NCI-H82 treated with DMSO at 0.1 percent for 48 hours (cell line): ENCODE measurements around the gene DOCK7.

Source experiments
- DNase-seq: peaks from one replicate; lab custom pipeline; 2025; ENCODE audit not compliant: unreplicated experiment; lab: John Stamatoyannopoulos, UW

The DOCK7 gene

GRCh38 chr1:62450301-62450700 lies 237.9 kb downstream of the DOCK7 start:
- no peak for DNase-seq

- no peak for DNase-seq
Observed at GRCh38 chr1:62448221-62448933, 239.8 kb downstream of the DOCK7 start.

- DNase-seq, result no peak
Observed at GRCh38 chr1:62444701-62445100, 243.5 kb downstream of the DOCK7 start.

- DNase-seq, result no peak
Observed at GRCh38 chr1:62439652-62440371, 248.4 kb downstream of the DOCK7 start.

GRCh38 chr1:62438163-62438562 lies 250.0 kb downstream of the DOCK7 start:
- peak; percentile 21 for DNase-seq

GRCh38 chr1:62437273-62437940 lies 250.8 kb downstream of the DOCK7 start:
- DNase-seq, result no peak

- DNase-seq, result peak; percentile 100
Observed at GRCh38 chr1:62436466-62437272, 251.5 kb downstream of the DOCK7 start, which contains the start of gene USP1. TSS of gene USP1 (plus strand) at chr1:62437049. CDS start at chr1:62439868, 2,819 bp downstream.

GRCh38 chr1:62436039-62436465 lies 252.1 kb downstream of the DOCK7 start:
- DNase-seq, result no peak

- DNase-seq, result no peak
Observed at GRCh38 chr1:62435231-62436038, 252.8 kb downstream of the DOCK7 start.

- no peak for DNase-seq
Observed at GRCh38 chr1:62434618-62435001, 253.6 kb downstream of the DOCK7 start.

GRCh38 chr1:62433861-62434617 lies 254.1 kb downstream of the DOCK7 start:
- peak; percentile 11 for DNase-seq

GRCh38 chr1:62429581-62429980 lies 258.6 kb downstream of the DOCK7 start:
- no peak for DNase-seq

- peak; percentile 73 for DNase-seq
Observed at GRCh38 chr1:62428351-62428750, 259.8 kb downstream of the DOCK7 start.

- no peak for DNase-seq
Observed at GRCh38 chr1:62426794-62427193, 261.4 kb downstream of the DOCK7 start.

- DNase-seq, result no peak
Observed at GRCh38 chr1:62426237-62426636, 261.9 kb downstream of the DOCK7 start.

GRCh38 chr1:62425041-62425440 lies 263.1 kb downstream of the DOCK7 start:
- no peak for DNase-seq

GRCh38 chr1:62424411-62424810 lies 263.8 kb downstream of the DOCK7 start:
- DNase-seq, result no peak

GRCh38 chr1:62423580-62424242 lies 264.5 kb downstream of the DOCK7 start:
- DNase-seq, result no peak

GRCh38 chr1:62420214-62420613 lies 268.0 kb downstream of the DOCK7 start:
- DNase-seq, result no peak
